Pancreas (tissue), 10 donors: ENCODE data around the gene CTNNA2. TPM values are rescaled to one million over a fixed set of nuclear protein-coding genes. Genes with fewer than 3 reads are reported as not detected.

Source experiments
- ATAC-seq, 4 donors: fragments of 200-7000 bp; cut with Tn5 transposase; one replicate each; pipeline versions ENCODE4 v1.8.0 to v1.9.1; 2020; ENCODE audit warnings: mild to moderate bottlenecking in 4 of 4, moderate library complexity in 4 of 4
- DNase-seq, 6 donors: peaks; one replicate each; pipeline ENCODE4 v3.0.0-alpha.2; 2020
- FAIRE-seq: peaks from 2 replicates; lab custom pipeline; 2012; peaks lifted over from hg19 to GRCh38; lab: Jason Lieb, UNC
- H3K27ac ChIP-seq, 4 donors: fragments of 200-600 bp; sonication (generic); 1 replicate in 3 of 4; 2 replicates in 1 of 4; pipeline versions ENCODE4 v1.5.0 to v1.8.0; 2020
- H3K27me3 ChIP-seq, 4 donors: fragments of 200-600 bp; one replicate each; pipeline ENCODE4 v1.8.0; 2021
- H3K36me3 ChIP-seq, 3 donors: fragments of 200-600 bp; sonication (generic) in 1 of 3; one replicate each; pipeline versions ENCODE4 v1.5.0 to v1.8.0; 2020 to 2021
- H3K4me1 ChIP-seq, 3 donors: fragments of 200-600 bp; one replicate each; pipeline ENCODE4 v1.8.0; 2021
- H3K4me3 ChIP-seq, 4 donors: fragments of 200-600 bp; sonication (generic) in 2 of 4; one replicate each; pipeline versions ENCODE4 v1.5.0 to v1.8.0; 2020 to 2021
- H3K9me3 ChIP-seq, 4 donors: fragments of 200-600 bp; one replicate each; pipeline ENCODE4 v1.8.0; 2021
- WGBS, 2 donors: extraction: QIAGEN DNeasy Blood & Tissue Kit; methylation state at CpG; one replicate each; pipeline ENCODE4 v1.1.7; 2013; 5-methylcytosine and 5-hydroxymethylcytosine counted together
- intact Hi-C, 3 donors: fragments of 100-400 bp; cut with DNase I; formaldehyde crosslinking; loops; one replicate each; pipeline versions ENCODE4 v1.11.1 to v1.14.2; 2022
- polyA plus RNA-seq, 2 donors: library from polyadenylated mRNA; stranded (reverse); fragments of 200-250 nt; gene quantifications; one replicate each; pipeline ENCODE4 v1.2.3, GENCODE V29; 2013
- total RNA-seq, 6 donors: library from RNA; stranded (reverse); fragmentation: NEBNext Ultra II Directional in 4 of 6; extraction: Animal tissue kit (Norgen Biotek cat#: 25700) in 4 of 6; gene quantifications; one replicate each; pipeline versions ENCODE4 v1.2.1 to v1.2.4, GENCODE V29; 2021 to 2023
- TF ChIP-seq, protein P1 (sequence below), 4 donors: fragments of 200-600 bp; sonication (generic) in 3 of 4; IDR thresholded peaks; one replicate each; pipeline versions ENCODE4 v1.5.0 to v1.8.0; 2021; ENCODE audit warnings: antibody characterized with exemption in 4 of 4
- donor health status: healthy with polysubstance abuse.
- donor health status: DM: no; HTN: no; CAD: no; lungs with moderate emphysema.
- donor health status: DM: no; HTN: no; CAD: no.
- donor health status: control.
- donor health status: control.
- donor health status: Bipolar disorder and iron deficiency.
- donor health status: DM: yes; HTN: yes; CAD: no.
- donor health status: DM: no; HTN: no; CAD: no.
- donor health status: DM: no; HTN: no; CAD: no.
- donor health status: DM: yes; HTN: yes; CAD: no.

The CTNNA2 gene
- total and polyA plus RNA-seq, 8 donors: 0.25 to 12.1 (median 2.1) TPM

DNA sequence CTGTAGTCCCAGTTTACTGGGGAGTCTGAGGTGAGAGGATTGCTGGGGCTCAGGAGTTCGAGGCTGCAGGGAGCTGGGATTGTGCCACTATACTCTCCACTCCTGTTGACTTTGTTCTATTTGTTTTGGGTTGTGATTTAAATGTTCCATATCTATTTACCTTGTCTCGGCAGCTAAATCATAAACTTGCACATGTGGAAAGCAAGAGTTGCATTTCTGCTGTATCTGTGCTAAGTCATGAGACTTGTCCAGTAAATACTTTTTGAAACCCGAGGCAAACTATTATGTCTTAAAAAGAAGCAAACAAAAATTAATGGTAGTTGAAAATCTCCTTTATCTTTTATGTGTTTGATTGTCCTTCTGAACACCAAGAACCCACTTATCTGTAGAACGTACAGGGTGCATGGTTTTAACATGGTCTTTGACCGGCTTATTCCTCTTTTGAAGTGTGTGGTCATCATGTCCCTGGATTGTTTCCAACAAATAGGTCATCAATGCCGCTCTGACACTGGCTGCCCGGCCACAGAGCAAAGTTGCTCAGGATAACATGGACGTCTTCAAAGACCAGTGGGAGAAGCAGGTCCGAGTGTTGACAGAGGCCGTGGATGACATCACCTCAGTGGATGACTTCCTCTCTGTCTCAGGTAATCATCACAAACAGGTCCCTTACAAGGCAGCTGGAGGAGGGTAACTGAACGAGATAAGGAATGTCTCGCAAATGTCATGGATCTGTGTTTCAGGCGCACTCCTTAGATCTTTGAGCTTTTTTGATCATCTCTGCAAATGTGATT is 1032.8 kb downstream of the CTNNA2 start:
- Histone ChIP-seq H3K36me3 (no peaks in the 10 kb centered on the region), H3K27me3 (no peaks in the 10 kb centered on the region), H3K9me3 (no peaks in the 10 kb centered on the region), H3K4me1 (no peaks in the 10 kb centered on the region), H3K27ac (no peak overlapping the region), H3K4me3 (no peak overlapping the region)
- no peak for FAIRE-seq
- intact Hi-C loops: no loop called here
- TF ChIP-seq, protein P1, sequence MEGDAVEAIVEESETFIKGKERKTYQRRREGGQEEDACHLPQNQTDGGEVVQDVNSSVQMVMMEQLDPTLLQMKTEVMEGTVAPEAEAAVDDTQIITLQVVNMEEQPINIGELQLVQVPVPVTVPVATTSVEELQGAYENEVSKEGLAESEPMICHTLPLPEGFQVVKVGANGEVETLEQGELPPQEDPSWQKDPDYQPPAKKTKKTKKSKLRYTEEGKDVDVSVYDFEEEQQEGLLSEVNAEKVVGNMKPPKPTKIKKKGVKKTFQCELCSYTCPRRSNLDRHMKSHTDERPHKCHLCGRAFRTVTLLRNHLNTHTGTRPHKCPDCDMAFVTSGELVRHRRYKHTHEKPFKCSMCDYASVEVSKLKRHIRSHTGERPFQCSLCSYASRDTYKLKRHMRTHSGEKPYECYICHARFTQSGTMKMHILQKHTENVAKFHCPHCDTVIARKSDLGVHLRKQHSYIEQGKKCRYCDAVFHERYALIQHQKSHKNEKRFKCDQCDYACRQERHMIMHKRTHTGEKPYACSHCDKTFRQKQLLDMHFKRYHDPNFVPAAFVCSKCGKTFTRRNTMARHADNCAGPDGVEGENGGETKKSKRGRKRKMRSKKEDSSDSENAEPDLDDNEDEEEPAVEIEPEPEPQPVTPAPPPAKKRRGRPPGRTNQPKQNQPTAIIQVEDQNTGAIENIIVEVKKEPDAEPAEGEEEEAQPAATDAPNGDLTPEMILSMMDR (IDR thresholded peaks at IDR 0.05): no peak
- WGBS, 2 donors: 47 to 56% methylated on average over 13 of the region's 13 CpGs
- no peak for DNase-seq
- no peak for ATAC-seq

DNA sequence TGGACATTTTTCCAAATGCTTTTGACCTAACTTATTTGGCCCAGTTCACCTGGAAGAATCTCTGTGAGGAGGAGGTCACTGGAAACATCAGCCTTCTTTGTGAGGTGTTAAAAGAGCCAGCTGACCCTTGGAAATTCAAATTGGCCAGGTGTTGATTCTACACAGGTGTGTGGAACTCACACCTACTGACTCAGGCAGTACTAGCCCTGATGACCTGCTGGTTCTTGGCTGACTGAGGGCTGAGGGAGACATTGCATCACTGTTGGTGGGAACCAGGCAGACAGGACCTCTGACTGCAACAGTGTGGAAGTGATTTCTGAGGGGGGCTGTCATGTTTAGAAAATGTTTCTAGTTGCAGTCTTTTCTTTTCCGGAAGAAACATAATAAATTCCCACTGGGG is 1033.9 kb downstream of the CTNNA2 start:
- FAIRE-seq (no peak), DNase-seq (no peak), ATAC-seq (no peak)
- no peak overlapping the region for H3K4me3 ChIP-seq
- intact Hi-C loops: no loop called here
- no peaks in the 10 kb centered on the region for H3K9me3 ChIP-seq
- H3K36me3 ChIP-seq: no peaks in the 10 kb centered on the region
- WGBS, 2 donors: 71 to 82% methylated on average over 1 of the region's 1 CpG
- no peaks in the 10 kb centered on the region for H3K4me1 ChIP-seq
- H3K27ac ChIP-seq: no peak overlapping the region
- H3K27me3 ChIP-seq: no peaks in the 10 kb centered on the region
- TF ChIP-seq, protein P1 (IDR thresholded peaks at IDR 0.05): no peak

DNA sequence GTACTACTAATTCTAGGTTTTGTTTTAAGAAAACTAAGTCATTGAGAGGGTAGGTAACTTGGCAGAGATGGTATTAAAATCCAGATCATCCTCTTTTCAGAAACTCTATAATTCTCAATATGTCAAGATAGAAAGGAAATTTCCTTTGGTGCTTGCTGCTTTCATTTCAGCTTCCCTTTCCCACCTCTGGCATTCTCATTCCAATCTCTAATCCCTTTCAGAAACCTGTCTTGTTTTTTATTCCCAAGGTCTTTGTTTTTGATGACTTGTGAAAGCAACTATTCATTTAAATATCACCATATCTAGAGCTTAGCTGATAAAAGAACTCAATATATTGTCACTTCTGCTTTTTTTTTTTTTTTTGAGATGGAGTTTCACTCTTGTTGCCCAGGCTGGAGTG is 1034.5 kb downstream of the CTNNA2 start:
- H3K27me3 ChIP-seq: no peaks in the 10 kb centered on the region
- DNase-seq (no peak), FAIRE-seq (no peak), ATAC-seq (no peak)
- H3K4me1 ChIP-seq: no peaks in the 10 kb centered on the region
- H3K36me3 ChIP-seq: no peaks in the 10 kb centered on the region
- H3K27ac ChIP-seq: no peak overlapping the region
- H3K9me3 ChIP-seq: no peaks in the 10 kb centered on the region
- intact Hi-C loops: no loop called here
- no peak overlapping the region for H3K4me3 ChIP-seq
- TF ChIP-seq, protein P1 (IDR thresholded peaks at IDR 0.05): no peak

DNA sequence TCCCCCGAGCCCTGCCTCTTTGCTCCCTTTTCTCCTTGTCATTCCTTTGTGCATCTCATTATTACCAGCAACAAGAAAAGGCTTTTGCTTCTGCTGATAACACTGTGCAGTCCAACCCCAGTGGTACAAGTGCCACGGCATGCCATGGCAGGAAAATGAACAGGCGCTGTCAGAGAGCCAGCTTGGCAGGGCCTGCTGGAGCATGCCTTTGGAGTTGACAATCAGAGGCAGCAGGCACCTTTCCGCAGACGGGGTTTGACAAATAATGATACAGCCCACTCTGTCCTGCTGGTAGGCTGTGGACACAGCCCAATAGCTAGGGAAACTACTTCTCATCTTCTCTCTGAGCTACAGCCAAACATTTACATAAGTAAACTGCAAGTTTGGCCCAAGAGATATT is 1035.6 kb downstream of the CTNNA2 start:
- 46 to 54% methylated on average over 5 of the region's 5 CpGs for WGBS, 2 donors
- intact Hi-C loops: no loop called here
- no peak for FAIRE-seq

DNA sequence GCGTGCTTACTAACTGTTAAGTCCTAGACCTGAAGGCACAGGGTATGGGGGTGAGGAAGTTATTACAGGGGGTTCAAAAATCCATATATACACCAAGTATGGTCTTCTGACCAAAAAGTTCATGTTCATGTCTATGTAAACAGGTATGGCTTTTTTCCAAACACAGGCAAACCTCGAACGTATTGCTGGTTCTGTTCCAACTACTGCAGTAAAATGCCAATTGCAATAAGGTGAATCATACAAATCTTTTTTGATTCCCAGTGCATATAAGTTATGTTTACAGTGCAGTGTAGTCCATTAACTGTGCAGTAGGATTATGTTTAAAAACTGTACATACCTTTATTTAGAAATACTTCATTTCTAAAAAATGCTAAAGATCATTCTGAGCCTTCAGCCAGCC is 1037.0 kb downstream of the CTNNA2 start:
- no peaks in the 10 kb centered on the region for H3K36me3 ChIP-seq
- ATAC-seq (no peak), FAIRE-seq (no peak), DNase-seq (no peak)
- H3K4me1 ChIP-seq: no peaks in the 10 kb centered on the region
- no peak overlapping the region for H3K27ac ChIP-seq
- H3K27me3 ChIP-seq: no peaks in the 10 kb centered on the region
- H3K9me3 ChIP-seq: no peaks in the 10 kb centered on the region
- TF ChIP-seq, protein P1 (IDR thresholded peaks at IDR 0.05): no peak
- intact Hi-C loops: no loop called here
- 41 to 43% methylated on average over 3 of the region's 3 CpGs for WGBS, 2 donors
- no peak overlapping the region for H3K4me3 ChIP-seq

More for the DNA sequence above, 1035.6 kb downstream of the CTNNA2 start:
- DNase-seq (no peak), ATAC-seq (no peak)
- Histone ChIP-seq H3K36me3 (no peaks in the 10 kb centered on the region), H3K27me3 (no peaks in the 10 kb centered on the region), H3K9me3 (no peaks in the 10 kb centered on the region), H3K4me3 (no peak overlapping the region), H3K27ac (no peak overlapping the region), H3K4me1 (no peaks in the 10 kb centered on the region)
- TF ChIP-seq, protein P1 (IDR thresholded peaks at IDR 0.05): no peak
